GM21737 (cell line): ENCODE results near the gene CDC20B.
"Not testable (repeated sequence)": the region's sequence is repeated elsewhere in the genome, so short reads cannot be mapped to it uniquely, and the experiment has no call there.

Source experiments
- ATAC-seq: cut with Tn5 transposase; IDR thresholded peaks from one replicate; pipeline ENCODE4 v1.9.1; 2021; ENCODE audit warnings: mild to moderate bottlenecking, moderate library complexity; ENCODE audit not compliant: unreplicated experiment

Gene CDC20B

GRCh38 chr5:55104946-55105701, 67.9 kb downstream of the CDC20B start:
- no peak for ATAC-seq

- no peak for ATAC-seq
Measured at GRCh38 chr5:55104036-55104772, 68.8 kb downstream of the CDC20B start.

GRCh38 chr5:55102348-55102747, 70.6 kb downstream of the CDC20B start, which contains the start of gene GZMA:
Gene GZMA (plus strand): TSS chr5:55102646. CDS start chr5:55102683, 37 bp downstream.
- ATAC-seq = no peak

- ATAC-seq = no peak
Measured at GRCh38 chr5:55101556-55102276, 71.3 kb downstream of the CDC20B start.

GRCh38 chr5:55101148-55101547, 71.8 kb downstream of the CDC20B start:
- not testable (repeated sequence) for ATAC-seq

- ATAC-seq = no peak
Measured at GRCh38 chr5:55096861-55097260, 76.1 kb downstream of the CDC20B start.

GRCh38 chr5:55096182-55096581, 76.8 kb downstream of the CDC20B start:
- ATAC-seq = no peak

- ATAC-seq = not testable (repeated sequence)
Measured at GRCh38 chr5:55091011-55091410, 82.0 kb downstream of the CDC20B start.

- ATAC-seq = not testable (repeated sequence)
Measured at GRCh38 chr5:55089301-55089700, 83.7 kb downstream of the CDC20B start.

- no peak for ATAC-seq
Measured at GRCh38 chr5:55081541-55081940, 91.4 kb downstream of the CDC20B start.

- ATAC-seq = no peak
Measured at GRCh38 chr5:55073211-55073610, 99.8 kb downstream of the CDC20B start.

GRCh38 chr5:55072666-55073065, 100.3 kb downstream of the CDC20B start:
- ATAC-seq = no peak

- no peak for ATAC-seq
Measured at GRCh38 chr5:55071413-55071812, 101.6 kb downstream of the CDC20B start.

- ATAC-seq = no peak
Measured at GRCh38 chr5:55070968-55071367, 102.0 kb downstream of the CDC20B start.

- no peak for ATAC-seq
Measured at GRCh38 chr5:55066277-55066676, 106.7 kb downstream of the CDC20B start.

GRCh38 chr5:55064523-55064922, 108.5 kb downstream of the CDC20B start:
- no peak for ATAC-seq

GRCh38 chr5:55063899-55064298, 109.1 kb downstream of the CDC20B start:
- ATAC-seq = no peak

- no peak for ATAC-seq
Measured at GRCh38 chr5:55063220-55063863, 109.6 kb downstream of the CDC20B start.
